Measurements from ENCODE around the gene JUN.
A peak's percentile ranks its signal among the peaks of the same experiment; 100 is the strongest.

JUN gene

GRCh38 chr1:58768971-58769808, 14.7 kb downstream of the JUN start:
- in situ Hi-C loops (cut with HindIII; ENCODE audit: low pct_ligation_motif_present, low pct_unique_long_range_greater_than_20kb, low sequenced_read_pairs), result no loop called here

GRCh38 chr1:58768191-58768731, 15.6 kb downstream of the JUN start:
- DNase-seq, result no peak
- in situ Hi-C loops (cut with HindIII; ENCODE audit: low pct_ligation_motif_present, low pct_unique_long_range_greater_than_20kb, low sequenced_read_pairs), result no loop called here

More at GRCh38 chr1:58768971-58769808, 14.7 kb downstream of the JUN start:
- DNase-seq, result peak; percentile 55

- no peak for DNase-seq
- in situ Hi-C loops (cut with HindIII; ENCODE audit: low pct_ligation_motif_present, low pct_unique_long_range_greater_than_20kb, low sequenced_read_pairs), result no loop called here
Observed at GRCh38 chr1:58767143-58767542, 16.7 kb downstream of the JUN start.

GRCh38 chr1:58765441-58765840, 18.4 kb downstream of the JUN start:
- in situ Hi-C loops (cut with HindIII; ENCODE audit: low pct_ligation_motif_present, low pct_unique_long_range_greater_than_20kb, low sequenced_read_pairs), result no loop called here
- DNase-seq, result no peak

GRCh38 chr1:58765006-58765405, 18.8 kb downstream of the JUN start:
- in situ Hi-C loops (cut with HindIII; ENCODE audit: low pct_ligation_motif_present, low pct_unique_long_range_greater_than_20kb, low sequenced_read_pairs), result no loop called here
- no peak for DNase-seq

- in situ Hi-C loops (cut with HindIII; ENCODE audit: low pct_ligation_motif_present, low pct_unique_long_range_greater_than_20kb, low sequenced_read_pairs), result no loop called here
- DNase-seq, result no peak
Observed at GRCh38 chr1:58764294-58764978, 19.4 kb downstream of the JUN start.

- in situ Hi-C loops (cut with HindIII; ENCODE audit: low pct_ligation_motif_present, low pct_unique_long_range_greater_than_20kb, low sequenced_read_pairs), result no loop called here
- no peak for DNase-seq
Observed at GRCh38 chr1:58763214-58763613, 20.6 kb downstream of the JUN start.

DNA sequence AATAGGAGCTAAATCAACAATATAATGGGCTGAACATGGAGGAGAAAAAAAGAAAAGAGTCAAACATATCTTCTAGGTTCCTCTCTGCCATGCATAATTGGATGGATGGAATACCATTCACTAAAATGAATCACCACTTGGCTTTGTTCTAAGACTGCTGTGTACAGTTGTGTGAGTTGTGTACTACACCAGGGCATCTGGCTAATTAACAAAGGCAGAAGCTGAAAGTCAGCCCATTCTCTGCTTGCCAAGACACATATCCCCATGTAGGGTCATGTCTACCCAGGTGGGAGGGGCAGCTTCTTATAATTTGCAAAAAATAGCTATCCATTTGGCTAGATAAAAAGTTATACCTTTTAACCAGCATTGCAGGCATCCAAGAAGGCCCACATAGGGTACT, 21.0 kb downstream of the JUN start:
- DNase-seq, result no peak
- in situ Hi-C loops (cut with HindIII; ENCODE audit: low pct_ligation_motif_present, low pct_unique_long_range_greater_than_20kb, low sequenced_read_pairs), result no loop called here

GRCh38 chr1:58755468-58755872, 28.4 kb downstream of the JUN start:
- in situ Hi-C loops (cut with HindIII; ENCODE audit: low pct_ligation_motif_present, low pct_unique_long_range_greater_than_20kb, low sequenced_read_pairs), result no loop called here
- DNase-seq, result peak; percentile 90

DNA sequence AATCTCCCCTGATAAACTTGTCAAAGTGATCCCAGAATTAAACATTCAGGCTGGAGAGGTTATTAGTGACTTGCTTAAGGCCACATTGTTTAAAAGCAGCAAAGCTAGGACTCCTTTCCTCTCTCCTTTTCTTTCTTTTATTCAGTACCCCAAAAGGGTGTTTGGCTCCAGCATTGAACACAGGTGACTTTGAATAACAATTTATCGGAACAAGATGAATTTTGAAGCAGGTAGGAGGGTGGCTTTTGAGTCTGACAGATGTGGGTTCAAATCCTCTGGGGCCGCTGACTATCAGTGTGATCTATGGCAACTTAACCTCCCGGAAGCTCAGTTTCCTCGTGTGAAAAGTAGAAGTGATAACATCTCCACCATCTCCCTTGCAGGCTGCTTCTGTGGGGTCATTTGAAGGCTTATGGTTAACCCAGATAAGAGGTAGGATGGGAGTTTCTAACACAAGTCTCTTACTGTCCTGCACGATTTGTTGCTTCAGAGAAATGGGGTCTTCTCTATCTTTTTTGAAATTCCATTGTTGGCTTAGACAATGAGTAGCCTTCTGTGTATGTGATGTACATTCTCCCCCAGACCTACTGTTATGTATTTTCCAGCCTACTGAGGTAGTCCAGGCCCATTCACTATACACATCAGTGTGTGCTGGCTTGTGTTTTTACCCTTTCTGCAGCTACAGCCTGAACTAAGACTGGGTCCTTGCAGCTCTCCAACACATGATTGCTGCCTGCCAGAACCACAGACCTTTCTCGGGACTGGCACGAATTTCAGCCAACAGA, 29.0 kb downstream of the JUN start:
- no peak for DNase-seq
- in situ Hi-C loops (cut with HindIII; ENCODE audit: low pct_ligation_motif_present, low pct_unique_long_range_greater_than_20kb, low sequenced_read_pairs), result no loop called here

DNA sequence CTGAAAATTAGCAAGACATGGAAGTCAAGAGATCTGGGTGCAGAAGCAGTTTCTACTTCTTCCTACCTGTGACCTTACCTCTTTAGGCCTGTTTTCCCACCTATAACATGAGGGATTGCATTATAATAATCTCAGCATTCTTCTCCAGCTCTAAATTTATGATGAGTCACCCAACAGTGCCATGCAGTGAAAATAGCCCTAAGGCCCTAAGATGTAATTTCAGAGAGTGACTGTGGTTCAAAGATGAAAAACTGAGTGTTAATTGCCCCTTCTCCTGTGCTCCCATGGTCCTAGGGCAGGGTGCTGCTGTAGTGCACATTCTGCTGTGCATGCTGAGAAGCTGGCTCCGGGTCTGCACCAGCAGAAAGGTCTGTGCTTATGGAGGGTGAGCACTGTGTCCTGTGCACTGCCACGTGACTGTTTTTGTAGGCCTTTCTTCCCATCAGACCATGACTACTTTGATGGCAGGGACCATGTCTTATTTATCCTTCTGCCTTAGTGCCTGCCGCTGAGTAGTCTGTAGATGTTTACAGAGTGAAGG, 29.7 kb downstream of the JUN start:
- in situ Hi-C loops (cut with HindIII; ENCODE audit: low pct_ligation_motif_present, low pct_unique_long_range_greater_than_20kb, low sequenced_read_pairs), result no loop called here
- no peak for DNase-seq

- in situ Hi-C loops (cut with HindIII; ENCODE audit: low pct_ligation_motif_present, low pct_unique_long_range_greater_than_20kb, low sequenced_read_pairs), result no loop called here
- no peak for DNase-seq
Observed at GRCh38 chr1:58753431-58753866, 30.4 kb downstream of the JUN start.

DNA sequence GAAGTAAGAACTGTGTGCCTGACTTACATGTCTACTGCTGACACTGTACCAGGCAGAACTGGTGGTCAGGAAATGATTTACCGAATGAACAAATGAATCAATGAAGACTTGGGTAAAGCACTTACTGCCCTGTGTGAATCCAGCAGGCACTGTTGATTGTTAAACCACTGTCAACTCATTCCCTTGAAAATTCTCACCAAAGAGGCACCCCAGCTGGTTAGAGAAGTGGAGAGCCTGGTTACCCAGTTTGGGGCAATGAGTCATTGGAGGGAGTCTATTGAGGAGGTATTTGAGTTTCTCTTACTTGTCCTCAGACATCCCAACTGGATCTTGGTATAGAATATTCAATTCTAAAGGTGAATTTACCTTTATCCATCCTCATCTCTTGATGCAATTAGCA, 34.2 kb downstream of the JUN start:
- in situ Hi-C loops (cut with HindIII; ENCODE audit: low pct_ligation_motif_present, low pct_unique_long_range_greater_than_20kb, low sequenced_read_pairs), result no loop called here
- no peak for DNase-seq

DNA sequence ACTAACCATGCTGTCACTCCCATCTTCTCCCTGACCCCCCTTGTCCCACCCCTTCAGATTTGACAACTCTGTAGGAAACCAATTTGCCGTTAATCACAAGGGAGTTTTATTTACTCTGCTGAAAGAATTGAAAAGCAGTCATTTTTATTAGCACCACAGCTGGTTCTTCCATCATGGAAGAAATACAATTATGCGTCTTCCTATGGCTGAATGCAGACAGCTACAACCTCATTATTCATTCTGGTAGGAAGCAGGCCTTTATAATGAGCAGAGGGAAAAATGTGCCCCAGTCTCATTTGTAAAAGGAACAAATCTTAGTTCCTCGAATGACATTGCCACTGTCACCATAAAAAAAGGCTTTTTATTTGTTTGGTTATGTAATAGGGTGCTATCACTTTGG, 35.2 kb downstream of the JUN start:
- in situ Hi-C loops (cut with HindIII; ENCODE audit: low pct_ligation_motif_present, low pct_unique_long_range_greater_than_20kb, low sequenced_read_pairs), result no loop called here
- DNase-seq, result no peak

DNA sequence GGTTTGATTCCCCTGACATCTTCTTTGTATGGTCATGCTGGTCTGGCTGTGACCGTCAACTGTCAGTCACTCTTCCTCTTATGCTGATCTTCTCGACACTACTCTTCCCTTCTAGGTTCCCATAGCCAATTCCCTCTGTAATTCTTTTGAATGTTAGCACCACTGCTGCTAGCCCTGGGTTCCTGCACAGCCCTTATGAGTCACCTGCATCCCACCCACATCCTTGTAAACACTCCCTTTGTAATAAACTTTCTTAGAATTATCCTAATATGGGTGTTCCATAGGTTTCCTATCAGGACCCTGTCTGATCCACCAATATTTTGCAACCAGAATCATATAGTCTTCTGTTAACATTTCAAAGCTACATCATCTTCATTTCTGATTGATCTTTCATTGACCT, 37.1 kb downstream of the JUN start:
- DNase-seq, result no peak
- in situ Hi-C loops (cut with HindIII; ENCODE audit: low pct_ligation_motif_present, low pct_unique_long_range_greater_than_20kb, low sequenced_read_pairs), result no loop called here

DNA sequence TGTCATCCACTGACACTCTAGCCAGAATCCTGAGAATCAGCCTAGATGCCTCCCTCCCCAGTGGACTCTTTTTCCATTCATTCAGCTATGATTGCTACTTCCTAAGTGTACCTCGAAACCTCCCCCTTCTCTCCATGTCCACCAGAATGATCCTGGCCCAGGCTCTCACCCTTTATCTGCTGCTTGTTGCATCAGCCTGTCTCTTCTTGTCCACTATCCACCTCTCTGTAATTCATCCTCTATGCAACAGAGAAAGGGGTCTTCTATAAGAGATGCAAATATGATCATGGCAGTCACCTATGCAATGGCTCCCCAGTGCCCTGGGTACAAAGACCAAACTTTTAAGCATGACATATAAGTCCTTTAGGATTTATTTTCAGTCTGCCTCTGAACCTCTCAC, 37.7 kb downstream of the JUN start:
- in situ Hi-C loops (cut with HindIII; ENCODE audit: low pct_ligation_motif_present, low pct_unique_long_range_greater_than_20kb, low sequenced_read_pairs), result no loop called here
- no peak for DNase-seq

- DNase-seq, result no peak
- in situ Hi-C loops (cut with HindIII; ENCODE audit: low pct_ligation_motif_present, low pct_unique_long_range_greater_than_20kb, low sequenced_read_pairs), result no loop called here
Observed at GRCh38 chr1:58745666-58746065, 38.2 kb downstream of the JUN start.

GRCh38 chr1:58745117-58745516, 38.7 kb downstream of the JUN start:
- in situ Hi-C loops (cut with HindIII; ENCODE audit: low pct_ligation_motif_present, low pct_unique_long_range_greater_than_20kb, low sequenced_read_pairs), result no loop called here

More at GRCh38 chr1:58745117-58745516, 38.7 kb downstream of the JUN start:
- no peak for DNase-seq

Data from ACHN (cell line).